ENCODE results near the gene HEXD.

DNA sequence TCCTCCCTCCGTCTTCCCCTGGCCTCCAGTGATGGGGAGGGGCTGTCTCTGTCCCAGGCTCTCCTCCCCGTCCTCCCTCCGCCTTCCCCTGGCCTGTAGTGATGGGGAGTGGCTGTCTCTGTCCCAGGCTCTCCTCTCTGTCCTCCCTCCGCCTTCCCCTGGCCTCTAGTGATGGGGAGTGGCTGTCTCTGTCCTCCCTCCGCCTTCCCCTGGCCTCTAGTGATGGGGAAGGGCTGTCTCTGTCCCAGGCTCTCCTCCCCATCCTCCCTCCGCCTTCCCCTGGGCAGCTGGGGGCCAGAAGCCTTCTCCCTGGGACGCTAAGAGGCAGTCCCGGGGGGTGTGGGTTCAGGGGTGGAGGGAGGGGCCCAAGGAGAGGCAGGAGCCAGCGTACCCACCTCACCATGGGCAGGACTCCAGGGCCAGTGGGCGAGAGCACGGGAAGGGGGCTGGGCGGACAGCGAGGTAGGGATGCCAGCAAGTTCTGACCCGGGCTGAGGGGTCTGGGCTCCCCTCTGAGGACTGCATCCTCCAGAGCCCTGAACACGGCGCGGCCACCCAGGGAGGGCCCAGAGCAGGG, 31.8 kb upstream of the HEXD start:
- no peak for TF ChIP-seq FOXM1 (IDR thresholded peaks at IDR 0.05; ENCODE audit: borderline replicate concordance, low read depth)
- TF ChIP-seq, protein P1, sequence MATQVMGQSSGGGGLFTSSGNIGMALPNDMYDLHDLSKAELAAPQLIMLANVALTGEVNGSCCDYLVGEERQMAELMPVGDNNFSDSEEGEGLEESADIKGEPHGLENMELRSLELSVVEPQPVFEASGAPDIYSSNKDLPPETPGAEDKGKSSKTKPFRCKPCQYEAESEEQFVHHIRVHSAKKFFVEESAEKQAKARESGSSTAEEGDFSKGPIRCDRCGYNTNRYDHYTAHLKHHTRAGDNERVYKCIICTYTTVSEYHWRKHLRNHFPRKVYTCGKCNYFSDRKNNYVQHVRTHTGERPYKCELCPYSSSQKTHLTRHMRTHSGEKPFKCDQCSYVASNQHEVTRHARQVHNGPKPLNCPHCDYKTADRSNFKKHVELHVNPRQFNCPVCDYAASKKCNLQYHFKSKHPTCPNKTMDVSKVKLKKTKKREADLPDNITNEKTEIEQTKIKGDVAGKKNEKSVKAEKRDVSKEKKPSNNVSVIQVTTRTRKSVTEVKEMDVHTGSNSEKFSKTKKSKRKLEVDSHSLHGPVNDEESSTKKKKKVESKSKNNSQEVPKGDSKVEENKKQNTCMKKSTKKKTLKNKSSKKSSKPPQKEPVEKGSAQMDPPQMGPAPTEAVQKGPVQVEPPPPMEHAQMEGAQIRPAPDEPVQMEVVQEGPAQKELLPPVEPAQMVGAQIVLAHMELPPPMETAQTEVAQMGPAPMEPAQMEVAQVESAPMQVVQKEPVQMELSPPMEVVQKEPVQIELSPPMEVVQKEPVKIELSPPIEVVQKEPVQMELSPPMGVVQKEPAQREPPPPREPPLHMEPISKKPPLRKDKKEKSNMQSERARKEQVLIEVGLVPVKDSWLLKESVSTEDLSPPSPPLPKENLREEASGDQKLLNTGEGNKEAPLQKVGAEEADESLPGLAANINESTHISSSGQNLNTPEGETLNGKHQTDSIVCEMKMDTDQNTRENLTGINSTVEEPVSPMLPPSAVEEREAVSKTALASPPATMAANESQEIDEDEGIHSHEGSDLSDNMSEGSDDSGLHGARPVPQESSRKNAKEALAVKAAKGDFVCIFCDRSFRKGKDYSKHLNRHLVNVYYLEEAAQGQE (IDR thresholded peaks at IDR 0.05; ENCODE audit: low read depth) = no peak
- no peak for TF ChIP-seq TAF1 (IDR thresholded peaks at IDR 0.05; ENCODE audit: low read depth)
- no peak for TF ChIP-seq EP300 (IDR thresholded peaks at IDR 0.05; ENCODE audit: borderline replicate concordance)
- TF ChIP-seq CREB1 (IDR thresholded peaks at IDR 0.05; ENCODE audit: low read depth) = no peak
